SK-N-SH (cell line): ENCODE data around the gene LMO7. TPM values are rescaled to one million over a fixed set of nuclear protein-coding genes. Genes with fewer than 3 reads are reported as not detected.

Experiments used
- CTCF ChIA-PET: fragments of 300-600, 350-600 bp; formaldehyde crosslinking; extraction: SDS; loops from one replicate; lab custom pipeline; 2021; lab: Yijun Ruan, JAX
- POLR2A ChIA-PET: fragments of 350-600 bp; sonication (Branson Sonifier 250); formaldehyde crosslinking; extraction: SDS; loops from one replicate; lab custom pipeline; 2020; ENCODE audit warnings: antibody characterized with exemption, inconsistent platforms; lab: Yijun Ruan, JAX
- DNase-seq: peaks from one replicate; pipeline ENCODE4 v3.0.0; 2012
- H2AFZ ChIP-seq: fragments of 200-600 bp; sonication (generic); 2 replicates; pipeline ENCODE4 v1.8.1; 2016; ENCODE audit warnings: antibody characterized with exemption, mild to moderate bottlenecking, low read depth
- H3F3A ChIP-seq: fragments of 200-600 bp; sonication (generic); replicated peaks from 2 replicates; pipeline ENCODE3; 2016; ENCODE audit warnings: antibody characterized with exemption, mild to moderate bottlenecking; ENCODE audit not compliant: insufficient read depth
- H3K27ac ChIP-seq, 2 experiments: fragments of 200-500 bp in 1 of 2; fragments of 200-600 bp in 1 of 2; sonication (Bioruptor generic) in 1 of 2; sonication (generic), shearing (Covaris generic) in 1 of 2; 2 replicates each; pipeline versions ENCODE4 v1.5.1 to v1.6.1; 2014 to 2016; ENCODE audit warnings: low read depth in 2 of 2, inconsistent platforms in 1 of 2, low read length in 1 of 2, mild to moderate bottlenecking in 1 of 2, mixed read lengths in 1 of 2
- H3K27me3 ChIP-seq: fragments of 200-600 bp; sonication (generic), shearing (Covaris generic); 2 replicates; pipeline ENCODE4 v1.6.1; 2016; ENCODE audit warnings: mixed run types; ENCODE audit not compliant: insufficient read depth
- H3K36me3 ChIP-seq, 2 experiments: fragments of 200-500 bp in 1 of 2; fragments of 200-600 bp in 1 of 2; sonication (Bioruptor generic) in 1 of 2; sonication (generic) in 1 of 2; replicated peaks in 1 of 2; 2 replicates each; pipeline versions ENCODE3 to v1.5.1; 2014 to 2016; ENCODE audit warnings: low read length in 1 of 2, mild to moderate bottlenecking in 1 of 2; ENCODE audit not compliant: insufficient read depth in 2 of 2, control insufficient read depth in 1 of 2
- H3K4me1 ChIP-seq, 2 experiments: fragments of 200-500 bp in 1 of 2; fragments of 200-600 bp in 1 of 2; sonication (Bioruptor generic) in 1 of 2; sonication (generic), shearing (Covaris generic) in 1 of 2; 2 replicates each; pipeline versions ENCODE4 v1.5.1 to v1.6.1; 2014 to 2016; ENCODE audit warnings: low read depth in 1 of 2, low read length in 1 of 2, mixed run types in 1 of 2; ENCODE audit not compliant: insufficient read depth in 2 of 2, control insufficient read depth in 1 of 2
- H3K4me2 ChIP-seq: fragments of 200-600 bp; sonication (generic), shearing (Covaris generic); 2 replicates; pipeline ENCODE4 v1.6.1; 2017; ENCODE audit warnings: mixed run types
- H3K4me3 ChIP-seq, 2 experiments: fragments of 200-500 bp in 1 of 2; fragments of 200-600 bp in 1 of 2; sonication (Bioruptor generic) in 1 of 2; sonication (generic), shearing (Covaris generic) in 1 of 2; 2 replicates each; pipeline versions ENCODE4 v1.5.1 to v1.8.1; 2014 to 2016; ENCODE audit warnings: low read depth in 2 of 2, inconsistent platforms in 1 of 2, low read length in 1 of 2, mild to moderate bottlenecking in 1 of 2, mixed read lengths in 1 of 2, moderate library complexity in 1 of 2
- H3K79me2 ChIP-seq: fragments of 200-600 bp; sonication (generic); 2 replicates; pipeline ENCODE4 v1.8.1; 2017; ENCODE audit warnings: mild to moderate bottlenecking; ENCODE audit not compliant: insufficient read depth
- H3K9ac ChIP-seq: fragments of 200-600 bp; sonication (generic); 2 replicates; pipeline ENCODE4 v1.6.1; 2017; ENCODE audit warnings: mixed run types
- H3K9me2 ChIP-seq: fragments of 200-600 bp; sonication (generic); 2 replicates; pipeline ENCODE4 v1.6.1; 2017; ENCODE audit warnings: mixed run types
- H3K9me3 ChIP-seq: fragments of 200-600 bp; sonication (generic); 2 replicates; pipeline ENCODE4 v1.6.1; 2017; ENCODE audit warnings: mixed run types, mild to moderate bottlenecking, moderate library complexity
- H4K20me1 ChIP-seq: fragments of 200-600 bp; sonication (generic); 2 replicates; pipeline ENCODE4 v1.6.1; 2017; ENCODE audit warnings: mild to moderate bottlenecking, mixed run types; ENCODE audit not compliant: insufficient read depth
- EP300 ChIP-seq, 2 experiments: IDR thresholded peaks; 2 replicates each; pipeline versions ENCODE4 v1.4.0 to v1.6.1; 2012; ENCODE audit warnings: borderline replicate concordance in 1 of 2, low read depth in 1 of 2, low read length in 1 of 2
- FOXJ3 ChIP-seq: sonication (generic); formaldehyde crosslinking; IDR thresholded peaks from 2 replicates; pipeline ENCODE4 v1.5.1; 2020; ENCODE audit warnings: mild to moderate bottlenecking, missing genetic modification reagents
- GATA2 ChIP-seq: sonication (generic); formaldehyde crosslinking; IDR thresholded peaks from 2 replicates; pipeline ENCODE4 v1.5.0; 2020; ENCODE audit warnings: mild to moderate bottlenecking, missing genetic modification reagents
- IRF3 ChIP-seq: fragments of 150-350 bp; IDR thresholded peaks from 2 replicates; pipeline ENCODE4 v1.6.1; 2016; ENCODE audit warnings: mild to moderate bottlenecking, low read depth, low read length
- MEF2A ChIP-seq: IDR thresholded peaks from 2 replicates; pipeline ENCODE4 v1.4.0; 2012; ENCODE audit warnings: low read depth, borderline replicate concordance
- MXI1 ChIP-seq: IDR thresholded peaks from 2 replicates; pipeline ENCODE4 v1.6.1; 2012; ENCODE audit warnings: mild to moderate bottlenecking, low read depth, low read length, improper control_type of control experiment
- NFIC ChIP-seq: IDR thresholded peaks from 2 replicates; pipeline ENCODE4 v1.4.0; 2012; ENCODE audit warnings: borderline replicate concordance
- NRF1 ChIP-seq: IDR thresholded peaks from 2 replicates; pipeline ENCODE4 v1.6.1; 2012; ENCODE audit warnings: low read depth, mild to moderate bottlenecking, low read length
- POLR2AphosphoS5 ChIP-seq: IDR thresholded peaks from 2 replicates; pipeline ENCODE4 v1.6.1; 2012; ENCODE audit warnings: low read depth, low read length
- RCOR1 ChIP-seq: fragments of 150-350 bp; IDR thresholded peaks from 2 replicates; pipeline ENCODE4 v1.6.1; 2017; ENCODE audit warnings: antibody characterized with exemption, low read length
- RFX5 ChIP-seq: IDR thresholded peaks from 2 replicates; pipeline ENCODE4 v1.6.1; 2012; ENCODE audit warnings: mild to moderate bottlenecking, improper control_type of control experiment, low read length
- SMC3 ChIP-seq: IDR thresholded peaks from 2 replicates; pipeline ENCODE4 v1.6.1; 2012; ENCODE audit warnings: low read depth, low read length, improper control_type of control experiment
- TAF1 ChIP-seq: IDR thresholded peaks from 2 replicates; pipeline ENCODE4 v1.6.1; 2012; ENCODE audit warnings: low read depth, mild to moderate bottlenecking, low read length, moderate library complexity, borderline replicate concordance
- TEAD4 ChIP-seq: IDR thresholded peaks from 2 replicates; pipeline ENCODE4 v1.4.0; 2012; ENCODE audit warnings: mild to moderate bottlenecking, borderline replicate concordance; ENCODE audit not compliant: insufficient read depth
- YY1 ChIP-seq: IDR thresholded peaks from 2 replicates; pipeline ENCODE4 v1.4.0; 2012; ENCODE audit warnings: low read depth, mild to moderate bottlenecking
- WGBS: methylation state at CpG from one replicate; pipeline ENCODE4 v1.1.6; 2017; ENCODE audit warnings: low lambda C conversion rate; 5-methylcytosine and 5-hydroxymethylcytosine counted together
- polyA plus RNA-seq, 3 experiments: library from polyadenylated mRNA; depleted of rRNA; stranded (reverse); fragments of >200 nt; gene quantifications; 2 replicates each; pipeline ENCODE4 v1.2.3, GENCODE V29; 2012
- TF ChIP-seq, protein P1 (sequence below): fragments of 150-350 bp; IDR thresholded peaks from 2 replicates; pipeline ENCODE4 v1.6.1; 2017; ENCODE audit warnings: antibody characterized with exemption, low read length, low read depth, borderline replicate concordance
- TF ChIP-seq, protein P2 (sequence below): fragments of 200-600 bp; sonication (generic); IDR thresholded peaks from 2 replicates; pipeline ENCODE4 v1.6.1; 2017; ENCODE audit warnings: antibody characterized with exemption, mild to moderate bottlenecking, moderate library complexity
- TF ChIP-seq, protein P3 (sequence below): IDR thresholded peaks from 2 replicates; pipeline ENCODE4; 2012

LMO7 gene
- polyA plus RNA-seq, 1 of the 3 experiments (the other 2 are of a cell fraction), result 83.6 TPM

GRCh38 chr13:75760131-75761021 lies 124.2 kb downstream of the LMO7 start:
- no peak overlapping the region for H3K9ac ChIP-seq
- H4K20me1 ChIP-seq, result peaks cover 92% of the 10 kb centered on the region
- no peak overlapping the region for H3K27ac ChIP-seq
- DNase-seq, result no peak
- H3K9me3 ChIP-seq, result no peaks in the 10 kb centered on the region
- H3K9me2 ChIP-seq, result no peaks in the 10 kb centered on the region
- H3K27me3 ChIP-seq, result no peaks in the 10 kb centered on the region
- H3K4me2 ChIP-seq, result no peak overlapping the region
- no peak overlapping the region for H3K4me3 ChIP-seq
- ChIA-PET CTCF (interaction anchor here (0.7 to 3.2 kb wide), 5 partner anchors 22 to 110 kb away, joined by 3 to 14 read pairs (median 3); no protein-coding TSS in a partner anchor), POLR2A (no interaction called here)
- H3K36me3 ChIP-seq, result peaks cover 21 to 53% of the 10 kb centered on the region in 2 experiments
- peaks cover 6 to 8% of the 10 kb centered on the region in 2 experiments; a peak in 3 of 4 replicates for H3K4me1 ChIP-seq
- H3F3A ChIP-seq, result peaks cover 30% of the 10 kb centered on the region
- TF ChIP-seq MXI1, result no peak
- no peak for TF ChIP-seq RCOR1
- no peak for TF ChIP-seq EP300 (IDR thresholded peaks at IDR 0.05; ENCODE audit: borderline replicate concordance in 1 of 2, low read depth in 1 of 2, low read length in 1 of 2)
- TF ChIP-seq, protein P1, sequence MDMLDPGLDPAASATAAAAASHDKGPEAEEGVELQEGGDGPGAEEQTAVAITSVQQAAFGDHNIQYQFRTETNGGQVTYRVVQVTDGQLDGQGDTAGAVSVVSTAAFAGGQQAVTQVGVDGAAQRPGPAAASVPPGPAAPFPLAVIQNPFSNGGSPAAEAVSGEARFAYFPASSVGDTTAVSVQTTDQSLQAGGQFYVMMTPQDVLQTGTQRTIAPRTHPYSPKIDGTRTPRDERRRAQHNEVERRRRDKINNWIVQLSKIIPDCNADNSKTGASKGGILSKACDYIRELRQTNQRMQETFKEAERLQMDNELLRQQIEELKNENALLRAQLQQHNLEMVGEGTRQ, result no peak
- TF ChIP-seq RFX5, result no peak
- TF ChIP-seq SMC3, result no peak
- TF ChIP-seq, protein P2, sequence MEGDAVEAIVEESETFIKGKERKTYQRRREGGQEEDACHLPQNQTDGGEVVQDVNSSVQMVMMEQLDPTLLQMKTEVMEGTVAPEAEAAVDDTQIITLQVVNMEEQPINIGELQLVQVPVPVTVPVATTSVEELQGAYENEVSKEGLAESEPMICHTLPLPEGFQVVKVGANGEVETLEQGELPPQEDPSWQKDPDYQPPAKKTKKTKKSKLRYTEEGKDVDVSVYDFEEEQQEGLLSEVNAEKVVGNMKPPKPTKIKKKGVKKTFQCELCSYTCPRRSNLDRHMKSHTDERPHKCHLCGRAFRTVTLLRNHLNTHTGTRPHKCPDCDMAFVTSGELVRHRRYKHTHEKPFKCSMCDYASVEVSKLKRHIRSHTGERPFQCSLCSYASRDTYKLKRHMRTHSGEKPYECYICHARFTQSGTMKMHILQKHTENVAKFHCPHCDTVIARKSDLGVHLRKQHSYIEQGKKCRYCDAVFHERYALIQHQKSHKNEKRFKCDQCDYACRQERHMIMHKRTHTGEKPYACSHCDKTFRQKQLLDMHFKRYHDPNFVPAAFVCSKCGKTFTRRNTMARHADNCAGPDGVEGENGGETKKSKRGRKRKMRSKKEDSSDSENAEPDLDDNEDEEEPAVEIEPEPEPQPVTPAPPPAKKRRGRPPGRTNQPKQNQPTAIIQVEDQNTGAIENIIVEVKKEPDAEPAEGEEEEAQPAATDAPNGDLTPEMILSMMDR, result no peak
- no peak for TF ChIP-seq MEF2A
- TF ChIP-seq GATA2 (CRISPR knock-in tag), result no peak
- TF ChIP-seq, protein P3, sequence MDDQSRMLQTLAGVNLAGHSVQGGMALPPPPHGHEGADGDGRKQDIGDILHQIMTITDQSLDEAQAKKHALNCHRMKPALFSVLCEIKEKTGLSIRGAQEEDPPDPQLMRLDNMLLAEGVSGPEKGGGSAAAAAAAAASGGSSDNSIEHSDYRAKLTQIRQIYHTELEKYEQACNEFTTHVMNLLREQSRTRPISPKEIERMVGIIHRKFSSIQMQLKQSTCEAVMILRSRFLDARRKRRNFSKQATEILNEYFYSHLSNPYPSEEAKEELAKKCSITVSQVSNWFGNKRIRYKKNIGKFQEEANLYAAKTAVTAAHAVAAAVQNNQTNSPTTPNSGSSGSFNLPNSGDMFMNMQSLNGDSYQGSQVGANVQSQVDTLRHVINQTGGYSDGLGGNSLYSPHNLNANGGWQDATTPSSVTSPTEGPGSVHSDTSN, result no peak
- no peak for TF ChIP-seq IRF3
- no peak for TF ChIP-seq POLR2AphosphoS5
- TF ChIP-seq TEAD4, result no peak
- TF ChIP-seq YY1, result no peak
- TF ChIP-seq TAF1, result no peak
- TF ChIP-seq FOXJ3 (CRISPR knock-in tag), result no peak
- no peak for TF ChIP-seq NRF1
- TF ChIP-seq NFIC, result no peak
- 70% methylated on average over 9 of the region's 9 CpGs for WGBS
- peaks cover 100% of the 10 kb centered on the region for H3K79me2 ChIP-seq
- no peak overlapping the region for H2AFZ ChIP-seq
